Ammon's horn (tissue), 1 donor: Measurements from ENCODE around the gene ASAP2.
"Not testable (repeated sequence)": the region's sequence is repeated elsewhere in the genome, so short reads cannot be mapped to it uniquely, and the experiment has no call there.

Source experiments
- DNase-seq: peaks from one replicate; pipeline ENCODE4 v3.0.0-alpha.2; 2016; ENCODE audit warnings: low spot score

ASAP2 gene

DNA sequence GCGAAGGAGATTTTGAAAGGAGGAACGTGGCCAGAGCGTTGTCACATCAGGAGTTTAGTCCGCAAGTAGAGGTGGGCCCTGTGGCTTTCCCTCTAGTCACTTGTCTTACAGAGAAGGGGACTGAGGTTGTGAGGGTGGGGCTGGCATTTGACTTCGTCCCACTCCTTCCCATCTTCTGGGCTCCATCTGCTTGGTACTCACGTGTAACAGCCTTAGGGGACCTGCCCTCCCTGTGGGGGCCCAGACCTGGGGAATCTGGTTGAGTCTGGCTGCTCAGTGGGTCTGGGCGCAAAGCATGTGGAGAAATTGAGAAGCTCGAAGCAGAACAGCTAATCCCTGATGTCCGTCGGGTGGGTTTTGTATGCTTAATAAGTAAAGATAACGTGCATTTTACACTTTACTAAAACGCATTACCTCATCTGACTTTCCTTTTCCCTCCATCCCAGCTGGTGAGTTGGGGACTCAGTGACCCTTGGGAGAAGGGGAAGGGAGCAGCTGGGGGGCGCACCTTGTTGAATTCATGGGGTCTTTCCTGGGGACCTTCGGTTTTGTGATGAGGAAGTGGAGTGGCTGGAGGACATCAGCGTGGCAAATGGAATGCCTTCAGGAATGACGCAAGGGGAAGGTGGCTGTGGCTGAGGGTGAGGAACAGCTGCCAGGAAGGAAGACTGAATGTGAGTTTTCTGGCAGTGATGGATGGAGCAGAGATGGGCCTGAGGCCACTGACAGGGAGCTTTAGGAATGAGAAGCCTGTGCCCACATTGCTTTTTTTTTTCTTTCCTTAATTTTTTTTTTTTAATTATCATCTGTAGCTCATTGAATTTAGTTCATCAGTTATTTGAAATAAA, 44.8 kb downstream of the ASAP2 start:
- DNase-seq, result no peak

DNA sequence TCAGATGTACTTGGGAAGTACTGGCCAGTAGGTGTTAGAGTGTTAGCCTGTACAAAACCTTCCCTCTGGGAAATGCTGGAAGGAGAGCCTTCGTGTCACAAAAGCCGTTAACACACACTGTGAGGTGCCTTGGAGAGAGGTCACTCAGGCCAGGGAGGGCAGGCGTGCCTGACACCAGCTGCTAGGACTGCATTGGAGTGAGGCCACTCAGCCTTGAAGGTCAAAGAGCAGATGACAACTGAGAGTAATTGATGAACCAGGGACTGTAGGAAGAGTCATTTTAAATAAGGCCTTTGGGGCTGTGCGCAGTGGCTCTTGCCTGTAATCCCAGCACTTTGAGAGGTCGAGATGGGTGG, 45.4 kb downstream of the ASAP2 start:
- DNase-seq, result no peak

DNA sequence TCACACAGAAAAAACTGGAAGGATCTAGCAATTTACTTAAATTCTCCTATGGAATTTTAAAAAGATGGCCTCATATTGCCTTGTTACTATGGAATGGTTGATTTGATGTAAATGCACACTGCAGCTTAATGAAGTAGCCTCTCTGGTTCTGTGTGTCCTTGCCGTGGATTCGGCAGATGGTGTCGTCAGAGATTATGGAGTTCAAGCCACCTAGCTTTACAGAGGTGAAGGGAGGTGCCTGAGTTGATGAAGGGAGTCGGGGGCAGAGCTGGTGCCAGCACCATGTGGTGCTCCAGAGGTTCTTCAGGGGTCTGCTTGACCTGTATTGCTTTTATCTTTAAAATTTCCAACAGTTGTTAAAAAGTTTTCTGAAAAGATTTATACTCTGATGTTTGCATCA, 48.8 kb downstream of the ASAP2 start:
- DNase-seq, result no peak

DNA sequence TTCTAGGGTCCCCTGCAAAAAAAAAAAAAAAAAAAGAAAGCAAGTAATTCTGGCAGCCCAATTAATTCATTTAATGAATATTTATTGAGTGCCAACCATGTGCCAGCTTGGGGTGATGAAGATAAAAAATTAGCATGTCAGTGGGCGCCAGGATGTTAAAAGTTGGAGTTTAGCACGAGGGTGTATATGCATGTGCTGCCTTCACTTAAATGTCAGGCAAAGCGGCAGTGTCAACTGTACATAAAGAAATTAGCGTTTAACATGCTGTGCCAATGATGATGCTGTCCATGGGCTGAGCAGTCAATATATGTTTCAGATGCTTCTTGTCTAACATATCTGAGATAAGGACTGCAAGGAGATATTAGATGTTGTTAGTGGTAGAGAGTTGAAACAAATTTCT, 49.5 kb downstream of the ASAP2 start:
- DNase-seq, result no peak

DNA sequence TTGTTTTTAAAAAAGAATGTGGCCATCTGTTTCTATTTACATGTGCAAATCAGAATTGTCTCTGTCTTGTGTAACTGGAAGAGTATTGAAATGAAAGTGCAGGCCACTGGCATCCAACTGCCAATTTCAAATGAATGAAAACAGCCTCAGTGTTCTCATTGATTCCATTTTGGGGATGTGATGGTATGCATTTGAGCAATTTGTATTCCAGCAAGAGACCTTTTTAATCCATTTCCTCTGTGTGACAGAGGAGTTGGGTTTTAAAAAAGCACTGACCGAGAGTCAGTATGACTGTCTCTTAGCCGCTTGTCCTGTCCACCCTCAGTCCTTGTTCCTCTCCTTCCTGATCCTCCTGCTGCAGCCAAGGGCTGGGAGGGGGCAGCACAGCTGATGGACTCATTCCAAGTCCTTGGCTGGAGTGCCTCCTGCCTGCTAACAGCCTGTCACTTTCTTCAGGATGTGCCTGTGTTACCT, 50.0 kb downstream of the ASAP2 start:
- peak; percentile 65 for DNase-seq

DNA sequence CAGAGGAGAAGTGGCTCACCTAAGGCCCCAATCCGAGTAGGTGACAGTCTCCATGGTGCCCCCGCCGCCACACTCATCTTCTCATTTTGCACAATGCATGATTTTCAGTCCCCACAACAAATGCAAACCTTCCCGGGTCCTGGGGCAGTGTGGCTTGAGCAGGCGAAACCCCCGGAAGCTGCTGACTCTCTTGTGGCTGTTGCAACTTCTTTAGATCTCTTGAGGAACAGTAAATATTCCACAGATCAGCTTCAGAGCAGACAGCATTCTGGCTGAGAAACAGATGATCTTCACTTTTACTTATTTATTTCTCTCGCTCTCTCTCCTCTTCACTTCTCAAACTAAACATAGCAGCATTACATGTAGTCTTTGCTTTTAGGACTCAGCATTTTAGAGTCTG, 51.9 kb downstream of the ASAP2 start:
- DNase-seq, result no peak

DNA sequence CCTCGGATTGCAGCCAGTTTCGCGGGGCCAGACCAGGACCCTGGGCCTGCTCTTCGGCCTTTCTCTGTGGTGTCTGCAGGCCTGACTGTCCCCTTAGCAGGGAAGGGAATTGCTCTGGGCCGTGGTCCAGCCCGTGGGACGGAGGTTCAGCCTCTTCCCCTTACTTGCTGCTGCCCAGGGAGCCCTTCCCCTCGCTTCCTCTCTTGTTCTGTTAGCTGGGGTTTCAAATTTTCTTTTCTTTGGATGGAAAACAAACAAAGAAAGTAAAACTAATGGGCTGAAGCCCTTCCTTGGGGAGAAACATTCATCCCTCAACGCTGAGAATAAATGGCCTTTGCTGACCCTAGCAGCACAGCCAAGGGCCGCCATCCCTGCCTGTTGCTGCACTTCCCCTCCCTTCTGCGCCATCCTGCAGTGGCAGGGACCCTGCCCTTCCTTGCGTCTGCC, 52.4 kb downstream of the ASAP2 start:
- peak; percentile 71 for DNase-seq

DNA sequence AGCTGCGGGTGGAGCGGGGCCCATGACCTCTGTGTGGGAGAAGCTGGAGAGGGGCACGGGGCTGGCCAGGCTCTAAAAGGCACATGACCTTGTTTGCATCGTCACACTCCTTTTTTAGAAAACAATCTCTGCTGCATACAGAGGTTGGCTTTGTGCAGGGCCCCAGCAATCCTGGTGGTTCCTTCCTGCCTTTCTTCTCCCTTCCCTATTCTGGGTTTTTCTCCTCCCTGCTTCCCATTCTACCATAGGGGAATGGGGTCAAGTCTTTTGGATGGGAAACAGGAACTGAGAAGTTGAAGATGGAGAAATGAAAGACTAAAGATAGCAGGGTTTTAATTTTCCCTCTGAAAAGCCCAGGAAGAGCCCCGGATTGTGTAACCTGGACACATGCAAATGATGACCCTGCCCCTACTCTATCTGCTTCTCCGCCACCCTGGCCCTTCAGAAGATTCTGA, 53.9 kb downstream of the ASAP2 start:
- peak; percentile 65 for DNase-seq

DNA sequence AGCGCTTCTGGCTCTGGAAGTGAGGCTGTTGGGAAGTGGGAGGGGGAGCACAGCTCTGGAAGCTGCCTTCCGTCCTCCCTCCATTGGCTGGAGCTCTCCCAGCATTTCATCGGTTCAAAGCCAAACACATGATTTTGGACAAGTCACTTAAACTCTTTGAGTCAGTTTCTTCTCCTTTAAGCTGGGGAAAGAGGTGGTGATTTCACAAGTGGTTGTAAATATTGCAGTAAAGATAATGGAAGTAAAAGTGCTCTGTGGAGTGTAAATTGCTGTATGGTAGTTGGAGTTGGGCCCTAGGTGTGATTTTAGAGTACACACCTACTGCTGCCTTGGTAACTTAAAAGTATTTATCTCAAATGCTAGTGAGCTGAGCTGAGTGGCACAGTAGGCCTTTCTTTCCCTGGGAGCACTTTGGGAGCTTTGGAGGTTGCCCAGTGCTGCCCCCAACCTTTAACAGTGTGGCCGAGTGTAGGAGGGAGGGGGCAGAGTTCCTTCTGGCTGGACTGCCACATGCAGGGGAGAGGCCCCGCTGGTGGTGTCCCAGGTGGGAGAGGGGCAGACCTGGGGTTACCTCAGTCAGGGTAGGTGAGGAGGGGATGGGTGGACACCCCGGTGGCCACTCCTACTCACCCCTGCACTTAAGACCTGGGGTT, 54.7 kb downstream of the ASAP2 start:
- DNase-seq, result peak; percentile 54

DNA sequence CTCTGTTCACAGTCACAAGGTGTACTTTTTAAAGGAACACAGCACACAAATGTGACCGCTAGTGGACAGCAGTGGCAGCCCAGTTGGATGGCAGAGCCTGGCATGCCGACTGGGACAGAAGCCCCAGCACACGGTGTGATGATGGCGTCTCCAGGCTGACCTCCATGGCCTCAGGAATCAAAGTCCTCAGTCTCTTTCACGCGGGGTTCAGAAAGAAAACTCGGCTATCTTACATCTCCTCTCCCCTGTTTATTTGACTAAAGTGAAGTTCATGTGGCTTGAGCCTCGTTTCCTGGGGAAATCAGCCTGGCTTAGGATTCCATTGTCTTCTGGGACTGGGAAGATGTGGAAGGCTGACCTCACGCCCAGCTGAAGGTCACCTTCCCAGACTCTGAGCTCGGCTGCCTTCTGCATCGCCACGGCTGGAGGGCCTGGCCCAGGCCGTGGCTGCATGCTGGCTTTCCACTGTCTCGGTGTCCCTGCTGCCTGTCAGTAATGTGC, 56.1 kb downstream of the ASAP2 start:
- DNase-seq, result peak; percentile 45

DNA sequence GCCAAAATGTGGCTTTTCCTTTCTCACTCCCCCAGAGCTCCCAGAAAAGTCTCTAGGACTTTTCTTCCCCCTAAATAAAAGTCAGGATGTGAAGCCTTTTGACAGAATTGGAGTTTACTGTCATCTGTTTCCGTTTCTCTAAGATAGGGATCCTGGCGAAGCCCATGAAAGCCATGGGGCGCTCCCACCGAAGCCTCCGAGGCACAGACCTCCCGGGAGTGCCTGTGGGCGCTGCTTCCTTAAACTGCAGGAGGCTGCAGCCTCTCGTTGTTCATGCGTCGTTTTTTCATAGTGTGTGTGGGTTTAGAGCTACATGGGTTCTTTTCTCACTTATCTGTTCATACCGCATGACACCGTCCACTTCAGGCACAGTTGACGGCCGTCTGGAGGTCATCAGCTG, 56.8 kb downstream of the ASAP2 start:
- no peak for DNase-seq

DNA sequence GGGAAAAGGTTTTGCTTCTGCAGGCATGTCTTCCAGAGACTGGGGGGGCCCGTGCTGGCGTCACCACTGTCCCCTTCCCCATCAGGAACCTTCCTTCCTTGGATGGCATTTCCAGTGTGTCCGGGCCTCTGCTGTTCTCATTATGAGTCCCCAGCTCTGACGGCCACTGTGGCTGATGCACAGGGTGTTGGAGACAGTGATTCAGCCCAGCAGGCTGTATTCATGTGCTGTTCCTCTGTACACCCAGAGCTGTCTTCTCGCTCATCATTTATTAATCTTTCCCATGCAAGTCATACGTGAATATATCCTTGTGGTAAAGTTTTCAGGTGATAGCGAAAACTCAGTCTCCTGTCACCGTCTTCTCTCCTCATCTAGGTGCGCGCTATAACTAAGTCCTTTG, 57.7 kb downstream of the ASAP2 start:
- DNase-seq, result no peak

DNA sequence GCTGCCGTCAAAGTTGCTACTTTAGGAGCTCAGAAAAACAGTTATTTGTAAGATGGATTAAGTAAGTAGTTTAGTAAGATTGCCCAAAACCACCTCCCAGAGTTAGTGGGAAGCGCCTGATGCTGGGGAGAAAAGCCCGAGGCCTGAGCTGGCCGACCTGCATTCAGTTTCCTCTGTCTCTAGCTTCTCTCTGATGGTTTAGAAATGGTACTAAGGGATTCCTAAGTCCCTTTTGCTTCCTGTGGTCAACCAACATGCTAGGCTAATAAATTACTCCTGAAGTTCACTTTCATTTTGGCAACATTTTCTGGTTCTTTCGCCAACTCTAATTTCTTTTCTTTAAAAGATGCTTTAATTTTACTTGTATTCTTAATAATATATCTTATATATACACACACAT, 60.1 kb downstream of the ASAP2 start:
- no peak for DNase-seq

DNA sequence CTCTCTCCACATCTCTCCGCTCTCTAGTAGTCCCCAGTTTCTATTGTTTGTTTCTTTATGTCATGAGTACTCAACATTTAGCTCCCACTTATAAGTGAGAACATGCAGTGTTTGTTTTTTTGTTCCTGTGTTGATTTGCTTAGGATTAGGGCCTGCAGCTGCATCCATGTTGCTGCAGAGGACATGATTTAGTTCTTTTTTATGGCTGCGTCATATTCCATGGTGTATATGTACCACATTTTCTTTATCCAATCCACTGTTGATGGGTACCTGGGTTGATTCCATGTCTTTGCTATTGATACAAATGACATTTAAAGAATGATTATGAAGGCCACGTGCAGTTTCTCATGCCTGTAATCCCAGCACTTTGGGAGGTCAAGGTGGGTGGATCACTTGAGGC, 60.7 kb downstream of the ASAP2 start:
- DNase-seq, result not testable (repeated sequence)

DNA sequence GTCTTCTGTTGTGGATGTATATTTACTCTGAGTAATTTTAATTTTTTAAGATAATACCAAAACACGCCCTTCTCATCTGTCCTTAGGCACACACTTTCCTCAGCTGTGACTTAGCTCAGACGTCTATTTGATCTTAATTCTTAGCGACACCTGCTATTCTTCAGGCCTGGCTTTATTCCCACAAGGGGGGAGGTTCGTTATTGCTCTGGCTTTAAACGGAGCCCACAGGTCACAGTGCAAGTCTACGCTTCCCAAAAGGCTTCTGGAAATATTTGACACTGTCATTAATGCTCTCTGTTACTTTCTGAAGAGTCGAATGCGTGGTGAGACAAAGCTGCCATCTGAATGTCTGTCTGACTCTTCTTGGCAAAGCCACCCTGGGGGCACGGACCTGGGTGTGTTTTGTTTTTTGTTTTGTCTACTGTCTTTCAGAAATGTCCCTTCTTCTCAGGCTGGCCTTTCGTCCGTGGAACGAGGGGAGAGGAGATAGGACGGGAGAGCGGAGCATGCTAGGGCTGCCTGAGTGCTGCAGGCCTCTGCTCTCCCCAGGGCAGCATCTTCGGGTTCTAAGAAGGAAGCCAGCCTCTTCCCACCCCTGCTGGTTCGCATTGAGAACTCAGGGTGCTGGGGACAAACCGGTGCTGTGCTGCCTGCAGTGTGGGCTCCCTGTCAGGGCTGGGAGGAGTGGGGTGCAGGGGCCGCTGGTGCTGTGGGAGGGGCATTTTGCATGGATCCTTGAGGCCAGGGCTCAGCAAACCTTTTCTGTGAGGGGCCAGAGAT, 61.9 kb downstream of the ASAP2 start:
- DNase-seq, result no peak

DNA sequence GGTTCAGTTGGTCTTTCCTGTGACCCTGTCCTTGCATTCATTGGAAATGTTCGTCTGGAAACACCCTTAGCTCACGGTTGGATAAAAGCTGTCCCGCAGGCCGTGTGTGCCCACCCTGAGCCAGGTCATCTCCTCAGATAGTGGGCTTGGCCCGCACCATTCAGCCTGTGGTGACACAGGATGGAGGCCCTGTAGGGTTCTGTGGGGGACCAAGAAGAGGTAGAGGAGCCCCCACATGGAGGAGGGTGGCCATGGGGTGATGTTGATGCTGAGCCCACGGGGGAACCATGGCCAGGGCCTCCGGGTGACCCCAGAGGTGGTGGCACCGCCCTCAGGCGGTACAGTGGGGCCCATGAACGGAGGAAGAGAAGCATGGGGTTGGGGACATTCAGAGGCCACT, 62.7 kb downstream of the ASAP2 start:
- no peak for DNase-seq

DNA sequence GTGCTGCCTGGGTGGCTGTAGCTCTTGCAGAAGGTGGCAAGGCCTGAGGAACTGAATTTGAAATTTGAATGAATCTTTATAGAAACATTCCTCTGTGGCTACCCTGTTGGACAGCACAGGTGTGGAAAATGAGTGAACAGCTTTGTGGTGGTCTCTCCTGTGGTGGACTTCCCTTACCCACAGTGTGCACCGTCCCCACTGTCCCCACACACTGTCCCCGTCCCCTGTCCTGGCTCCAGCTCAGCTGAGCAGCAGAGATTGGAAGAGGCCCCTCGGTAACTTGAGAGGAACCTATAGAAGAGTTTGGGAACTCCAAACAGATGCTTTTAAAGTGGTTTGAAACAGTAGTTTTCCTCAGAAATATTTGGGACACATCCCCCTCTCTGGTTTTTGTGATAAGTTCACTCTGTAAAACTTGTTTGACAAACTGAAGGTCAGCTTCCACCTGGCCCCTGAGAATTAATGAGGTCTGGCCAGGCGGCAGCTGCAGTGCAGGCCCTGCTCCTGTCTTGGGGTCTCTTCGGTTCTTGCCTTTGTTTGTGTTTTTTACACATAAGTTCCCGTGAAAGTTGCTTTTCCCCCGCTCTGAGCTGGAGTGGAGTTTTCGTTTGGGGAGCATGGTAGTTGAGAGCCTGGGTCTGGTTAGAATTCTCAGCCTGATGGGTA, 63.2 kb downstream of the ASAP2 start:
- DNase-seq, result no peak

DNA sequence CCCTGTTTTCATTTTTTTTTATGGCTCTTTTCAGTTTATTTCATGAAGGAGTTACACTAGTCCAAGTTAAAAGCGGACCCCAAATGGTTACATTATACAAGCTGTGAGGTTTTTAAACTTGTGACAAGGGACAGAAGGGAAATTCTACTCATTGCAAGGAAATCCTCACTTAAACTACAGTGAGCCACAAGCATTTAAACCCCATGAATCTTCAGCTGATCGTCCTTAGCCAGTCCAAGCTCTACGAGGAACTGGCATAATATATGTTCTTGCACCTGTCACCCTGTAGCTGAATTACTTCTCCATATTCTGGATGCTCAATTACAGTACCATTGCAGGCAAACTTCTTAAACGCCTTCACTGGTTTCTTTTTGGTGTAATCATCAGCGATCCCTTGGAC, 64.5 kb downstream of the ASAP2 start:
- no peak for DNase-seq

DNA sequence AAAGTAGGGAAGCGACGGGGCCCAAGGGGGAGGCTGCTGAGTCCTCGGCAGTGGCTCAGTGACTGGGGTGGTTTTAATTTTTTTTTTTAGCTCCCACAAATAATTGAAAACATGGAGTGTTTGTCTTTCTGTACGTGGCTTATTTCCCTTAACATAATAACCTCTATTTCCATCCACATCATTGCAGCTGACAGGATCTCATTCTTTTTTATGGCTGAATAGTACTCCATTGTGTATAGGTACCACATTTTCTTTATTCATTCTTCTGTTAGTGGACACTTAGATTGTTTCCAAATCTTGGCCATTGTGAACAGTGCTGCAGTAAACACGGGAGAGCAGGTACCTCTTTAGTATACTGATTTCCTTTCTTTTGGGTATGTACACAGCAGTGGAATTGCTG, 65.1 kb downstream of the ASAP2 start:
- DNase-seq, result no peak

DNA sequence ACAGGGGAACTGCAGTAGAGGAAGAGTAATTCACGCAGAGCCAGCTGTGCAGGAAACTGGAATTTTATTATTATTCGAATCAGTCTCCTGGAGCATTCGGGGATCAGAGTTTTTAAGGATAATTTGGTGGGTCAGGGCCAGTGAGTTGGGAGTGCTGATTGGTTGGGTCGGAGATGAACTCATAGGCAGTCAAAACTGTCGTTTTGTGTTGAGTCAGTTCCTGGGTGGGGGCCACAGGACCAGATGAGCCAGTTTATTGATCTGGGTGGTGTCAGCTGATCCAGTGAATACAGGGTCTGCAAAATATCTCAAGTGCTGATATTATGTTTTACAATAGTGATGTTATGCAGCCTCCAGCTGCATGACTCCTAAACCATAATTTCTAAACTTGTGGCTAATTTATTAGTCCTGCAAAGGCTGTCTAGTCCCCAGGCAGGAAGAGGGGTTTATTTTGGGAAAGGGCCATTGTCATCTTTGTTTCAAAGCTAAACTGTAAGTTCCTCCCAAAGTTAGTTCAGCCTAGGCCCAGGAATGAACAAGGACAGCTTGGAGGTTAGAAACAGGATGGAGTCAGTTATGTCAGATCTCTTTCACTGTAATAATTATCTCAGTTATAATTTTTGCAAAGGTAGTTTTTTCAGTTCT, 67.0 kb downstream of the ASAP2 start:
- no peak for DNase-seq

DNA sequence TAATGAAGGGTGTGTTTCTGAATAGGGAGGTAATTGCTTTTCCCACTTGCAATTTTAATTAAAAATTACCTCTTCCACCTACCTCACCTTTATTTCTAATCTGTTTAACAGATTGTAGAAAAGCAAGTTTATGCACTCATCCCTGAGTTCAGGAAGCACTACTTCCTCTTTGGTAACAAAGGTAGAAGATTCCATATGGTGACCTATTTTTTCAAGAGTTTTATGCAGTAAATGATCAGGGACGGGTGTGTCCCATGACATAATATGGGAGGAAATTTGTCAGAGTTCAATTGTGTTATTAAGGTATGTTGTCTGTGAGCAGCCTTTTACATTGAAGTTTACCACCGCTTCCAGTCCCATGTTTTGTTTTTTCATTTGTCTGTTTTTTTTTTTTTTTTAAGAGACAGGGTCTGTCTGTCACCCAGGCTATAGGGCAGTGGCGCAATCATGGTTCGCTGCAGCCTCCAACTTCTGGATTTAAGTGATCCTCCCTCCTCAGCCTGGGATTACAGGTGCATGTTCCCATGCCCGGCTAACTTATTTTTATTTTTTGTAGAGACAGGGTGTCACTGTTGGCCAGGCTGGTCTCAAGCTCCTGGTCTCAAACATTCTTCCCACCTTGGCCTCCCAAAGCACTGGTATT, 68.2 kb downstream of the ASAP2 start:
- DNase-seq, result no peak
